Chondrocyte (in vitro differentiated cells): Measurements from ENCODE around the gene AKAIN1. TPM values are rescaled to one million over a fixed set of nuclear protein-coding genes. Genes with fewer than 3 reads are reported as not detected.
A peak's percentile ranks its signal among the peaks of the same experiment; 100 is the strongest.

Experiments
- DNase-seq: peaks from one replicate; pipeline ENCODE4 v3.0.0; 2021; ENCODE audit warnings: mixed read lengths, low spot score
- H3K27ac Mint-ChIP-seq: one replicate; pipeline ENCODE4 v1.8.0; 2021; ENCODE audit warnings: mild to moderate bottlenecking, moderate library complexity, mixed read lengths; ENCODE audit not compliant: unreplicated experiment
- H3K27me3 Mint-ChIP-seq: 2 replicates; pipeline ENCODE4 v1.8.0; 2021; ENCODE audit warnings: low read depth, mixed read lengths
- H3K36me3 Mint-ChIP-seq: 2 replicates; pipeline ENCODE4 v1.8.0; 2021; ENCODE audit warnings: low read depth, mixed read lengths
- H3K4me1 Mint-ChIP-seq: 2 replicates; pipeline ENCODE4 v1.8.0; 2021; ENCODE audit warnings: low read depth, mild to moderate bottlenecking, mixed read lengths
- H3K4me3 Mint-ChIP-seq: one replicate; pipeline ENCODE4 v1.8.0; 2021; ENCODE audit warnings: mild to moderate bottlenecking, moderate library complexity, mixed read lengths; ENCODE audit not compliant: unreplicated experiment
- H3K9me3 Mint-ChIP-seq: 2 replicates; pipeline ENCODE4 v1.8.0; 2021; ENCODE audit warnings: low read depth, mixed read lengths
- CTCF ChIP-seq: fragments of 200-600 bp; sonication (generic); IDR thresholded peaks from 2 replicates; pipeline ENCODE4 v1.5.0; 2021; ENCODE audit warnings: antibody characterized with exemption, mild to moderate bottlenecking, moderate library complexity
- total RNA-seq: library from RNA; stranded (reverse); gene quantifications from 3 replicates; pipeline ENCODE4 v1.2.1, GENCODE V29; 2021

AKAIN1 gene
- total RNA-seq, 1 donor from 2014 or later, result not detected

- no peak overlapping the region for H3K4me3 Mint-ChIP-seq
- no peaks in the 10 kb centered on the region for H3K27me3 Mint-ChIP-seq
- TF ChIP-seq CTCF, result no peak
- no peak for DNase-seq
- peaks cover 42% of the 10 kb centered on the region for H3K9me3 Mint-ChIP-seq
- H3K36me3 Mint-ChIP-seq, result no peaks in the 10 kb centered on the region
- H3K4me1 Mint-ChIP-seq, result no peaks in the 10 kb centered on the region
- no peak overlapping the region for H3K27ac Mint-ChIP-seq
Observed at GRCh38 chr18:5122272-5122671, 74.8 kb downstream of the AKAIN1 start.

DNA sequence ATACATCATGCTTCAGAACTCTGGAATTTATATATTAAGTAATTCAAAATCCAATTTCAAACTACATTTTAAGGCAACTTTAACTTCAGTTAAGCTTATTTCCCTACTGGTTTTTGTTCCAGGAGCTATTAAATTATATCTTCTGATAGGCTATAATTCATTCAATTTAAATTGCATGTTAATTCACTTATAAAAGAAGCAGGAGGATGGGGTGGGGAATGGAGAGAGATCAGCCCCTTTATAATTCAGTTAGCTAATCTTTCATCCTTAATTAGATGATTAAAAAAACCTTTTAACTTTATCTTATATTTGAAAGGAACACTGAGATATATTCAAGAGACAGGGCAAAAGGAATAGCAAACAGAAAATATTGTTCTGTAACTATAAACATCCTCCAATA, 86.8 kb downstream of the AKAIN1 start:
- no peak for DNase-seq
- Mint-ChIP-seq H3K36me3 (no peaks in the 10 kb centered on the region), H3K9me3 (peaks cover 8% of the 10 kb centered on the region), H3K27ac (no peak overlapping the region), H3K4me3 (no peak overlapping the region), H3K27me3 (peaks cover 7% of the 10 kb centered on the region), H3K4me1 (no peaks in the 10 kb centered on the region)
- no peak for TF ChIP-seq CTCF

DNA sequence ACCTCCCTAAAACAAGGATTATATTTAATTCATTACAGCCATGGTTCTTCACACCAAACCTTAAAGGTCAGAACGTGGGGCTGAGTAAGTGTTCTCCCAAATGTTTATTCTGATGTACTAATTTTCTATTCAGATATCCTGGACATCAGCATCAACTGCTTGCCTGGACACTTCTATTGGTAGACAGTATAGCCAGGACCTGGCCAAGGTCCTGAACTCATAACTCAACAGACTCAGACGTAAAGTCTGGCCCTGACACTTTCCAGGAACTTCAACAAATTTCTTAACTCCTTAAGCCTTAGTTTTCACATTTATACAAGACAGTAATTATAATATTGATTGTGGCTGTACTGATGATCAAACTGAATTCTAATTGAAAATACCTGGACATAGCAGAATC, 89.1 kb downstream of the AKAIN1 start:
- no peak for TF ChIP-seq CTCF
- H3K27me3 Mint-ChIP-seq, result peaks cover 13% of the 10 kb centered on the region
- no peak overlapping the region for H3K27ac Mint-ChIP-seq
- no peak for DNase-seq
- no peaks in the 10 kb centered on the region for H3K4me1 Mint-ChIP-seq
- no peaks in the 10 kb centered on the region for H3K36me3 Mint-ChIP-seq
- no peak overlapping the region for H3K4me3 Mint-ChIP-seq
- H3K9me3 Mint-ChIP-seq, result no peaks in the 10 kb centered on the region

- Mint-ChIP-seq H3K27ac (no peak overlapping the region), H3K9me3 (no peaks in the 10 kb centered on the region), H3K27me3 (peaks cover 13% of the 10 kb centered on the region), H3K36me3 (no peaks in the 10 kb centered on the region), H3K4me3 (no peak overlapping the region), H3K4me1 (no peaks in the 10 kb centered on the region)
- TF ChIP-seq CTCF, result peak; percentile 53
- DNase-seq, result no peak
Observed at GRCh38 chr18:5106730-5107129, 90.3 kb downstream of the AKAIN1 start.

DNA sequence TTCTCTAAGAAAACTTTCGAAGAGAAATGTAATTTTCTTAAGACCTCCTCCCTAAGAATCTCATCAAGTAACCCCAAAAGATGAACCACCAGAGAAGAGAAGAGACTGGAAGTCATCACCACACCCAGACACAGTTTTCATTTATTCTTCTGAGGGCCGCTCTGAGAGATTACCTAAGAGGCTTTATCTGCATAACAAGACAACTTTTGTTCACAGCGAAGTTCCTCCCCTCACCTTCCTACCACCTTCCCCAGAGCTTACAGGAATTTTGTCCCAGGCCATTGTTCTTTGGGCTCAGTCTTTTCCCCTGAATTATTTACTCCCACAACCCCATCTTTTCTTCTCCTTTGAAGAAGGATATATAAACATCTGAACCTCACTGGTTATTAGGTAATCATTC, 92.8 kb downstream of the AKAIN1 start:
- no peak overlapping the region for H3K4me3 Mint-ChIP-seq
- no peaks in the 10 kb centered on the region for H3K4me1 Mint-ChIP-seq
- H3K36me3 Mint-ChIP-seq, result no peaks in the 10 kb centered on the region
- DNase-seq, result no peak
- TF ChIP-seq CTCF, result no peak
- peaks cover 6% of the 10 kb centered on the region for H3K27me3 Mint-ChIP-seq
- no peaks in the 10 kb centered on the region for H3K9me3 Mint-ChIP-seq
- no peak overlapping the region for H3K27ac Mint-ChIP-seq
